GM18519 (cell line): ENCODE measurements around the gene CRYBA4.

Source experiments
- ATAC-seq: cut with Tn5 transposase; IDR thresholded peaks from one replicate; pipeline ENCODE4 v1.9.1; 2021; ENCODE audit warnings: mild to moderate bottlenecking, moderate library complexity; ENCODE audit not compliant: unreplicated experiment, low FRiP score

Gene CRYBA4

GRCh38 chr22:26620197-26620596 is 1.6 kb upstream of the CRYBA4 start:
- no peak for ATAC-seq

GRCh38 chr22:26623984-26624383 is 2.2 kb downstream of the CRYBA4 start:
- no peak for ATAC-seq

GRCh38 chr22:26624803-26625202 is 3.0 kb downstream of the CRYBA4 start:
- ATAC-seq = no peak

- ATAC-seq = no peak
These were observed 8.4 kb downstream of the CRYBA4 start for GRCh38 chr22:26629988-26630761.

DNA sequence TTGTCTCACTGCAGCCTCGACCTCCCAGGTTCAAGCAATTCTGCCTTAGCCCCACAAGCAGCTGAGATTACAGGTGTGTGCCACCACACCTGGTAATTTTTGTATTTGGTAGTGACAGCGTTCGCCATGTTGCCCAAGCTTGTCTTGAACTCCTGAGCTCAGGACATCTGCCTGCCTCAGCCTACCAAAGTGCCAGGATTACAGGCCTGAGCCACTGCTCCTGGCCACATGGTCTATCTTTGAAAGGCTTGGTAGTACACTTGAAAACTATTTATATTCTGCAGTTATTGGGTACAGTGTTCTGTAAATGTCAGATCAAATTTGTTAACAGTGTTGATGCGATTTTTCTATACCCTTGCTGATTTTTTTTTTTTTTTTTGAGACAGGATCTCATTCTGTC is 9.5 kb downstream of the CRYBA4 start:
- ATAC-seq = no peak

GRCh38 chr22:26632422-26633155 is 10.8 kb downstream of the CRYBA4 start:
- ATAC-seq = no peak

DNA sequence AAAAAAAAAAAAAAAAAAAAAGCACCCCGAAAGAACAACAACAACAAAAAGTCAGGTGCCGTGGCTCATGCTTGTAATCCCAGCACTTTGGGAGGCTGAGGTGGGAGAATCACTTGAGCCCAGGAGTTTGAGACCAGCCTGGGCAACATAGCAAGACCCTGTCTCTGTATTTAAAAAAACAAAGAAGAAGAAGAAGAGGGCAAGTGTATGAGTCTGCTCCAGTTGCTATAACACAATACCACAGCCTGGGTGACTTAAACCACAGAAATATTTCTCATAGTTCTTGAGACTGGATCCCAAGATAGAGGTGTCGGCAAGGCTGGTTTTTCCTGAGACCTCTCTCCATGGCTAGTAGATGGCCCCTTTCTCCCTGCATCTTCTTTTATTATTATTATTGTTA is 12.4 kb downstream of the CRYBA4 start:
- no peak for ATAC-seq

DNA sequence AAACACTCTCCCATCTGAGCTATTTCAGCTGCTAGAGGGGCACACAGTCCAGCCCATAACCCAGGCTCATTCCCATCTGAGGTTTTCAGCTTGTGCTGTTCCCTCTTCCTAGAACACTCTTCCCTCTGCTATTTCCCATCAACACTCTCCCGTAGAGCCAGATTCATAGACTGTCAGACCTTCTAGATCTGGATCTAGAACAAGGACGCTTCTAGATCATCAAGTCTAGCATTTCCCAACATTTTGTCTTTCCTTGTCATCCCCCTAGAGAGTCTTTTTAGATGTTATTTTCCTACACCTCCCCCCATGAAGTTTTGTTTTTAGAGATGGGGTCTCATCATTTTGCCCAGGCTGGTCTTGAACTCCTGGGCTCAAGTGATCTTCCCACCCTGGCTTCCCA is 13.4 kb downstream of the CRYBA4 start:
- ATAC-seq = no peak

DNA sequence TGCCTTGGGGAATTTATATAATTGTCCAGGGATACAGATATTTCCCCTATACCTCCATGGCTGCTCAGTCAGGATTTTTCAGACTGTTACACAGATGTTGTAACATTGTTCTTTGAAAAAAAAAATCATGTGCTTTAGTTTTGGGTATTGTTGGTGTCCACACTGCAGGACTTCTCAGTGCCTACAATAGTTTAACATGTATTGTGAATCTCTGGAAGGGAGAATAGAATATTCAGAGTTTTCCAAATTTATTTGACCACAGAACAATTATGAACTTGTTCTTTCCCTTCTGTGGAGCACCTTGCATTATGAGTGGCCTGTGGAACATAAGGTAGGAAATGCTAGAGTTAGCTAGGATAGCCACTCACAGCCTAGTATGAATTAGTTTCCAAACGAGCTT is 14.5 kb downstream of the CRYBA4 start:
- no peak for ATAC-seq

GRCh38 chr22:26642465-26643417 is 21.0 kb downstream of the CRYBA4 start:
- no peak for ATAC-seq

GRCh38 chr22:26643418-26644100 is 21.8 kb downstream of the CRYBA4 start:
- ATAC-seq = no peak

DNA sequence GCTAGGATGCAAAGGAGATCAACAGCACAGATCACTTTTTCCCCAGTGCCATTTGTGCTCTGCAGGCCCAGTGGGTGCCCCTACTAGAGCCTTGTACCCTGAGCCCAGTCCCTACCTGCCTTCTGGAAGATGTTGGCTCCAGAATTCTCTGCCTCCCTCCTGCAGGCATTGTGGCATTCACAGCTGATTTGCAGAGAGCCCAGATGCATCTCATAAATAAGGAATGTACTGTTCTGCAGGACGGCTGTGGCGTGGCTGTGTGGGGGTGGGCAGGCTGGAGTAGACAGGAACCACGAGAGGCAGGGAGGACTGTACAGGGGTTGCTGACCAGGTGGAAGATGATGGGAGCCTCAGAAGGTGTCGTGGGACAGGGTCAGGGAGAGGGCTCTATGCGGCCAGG is 24.4 kb downstream of the CRYBA4 start:
- ATAC-seq = no peak

DNA sequence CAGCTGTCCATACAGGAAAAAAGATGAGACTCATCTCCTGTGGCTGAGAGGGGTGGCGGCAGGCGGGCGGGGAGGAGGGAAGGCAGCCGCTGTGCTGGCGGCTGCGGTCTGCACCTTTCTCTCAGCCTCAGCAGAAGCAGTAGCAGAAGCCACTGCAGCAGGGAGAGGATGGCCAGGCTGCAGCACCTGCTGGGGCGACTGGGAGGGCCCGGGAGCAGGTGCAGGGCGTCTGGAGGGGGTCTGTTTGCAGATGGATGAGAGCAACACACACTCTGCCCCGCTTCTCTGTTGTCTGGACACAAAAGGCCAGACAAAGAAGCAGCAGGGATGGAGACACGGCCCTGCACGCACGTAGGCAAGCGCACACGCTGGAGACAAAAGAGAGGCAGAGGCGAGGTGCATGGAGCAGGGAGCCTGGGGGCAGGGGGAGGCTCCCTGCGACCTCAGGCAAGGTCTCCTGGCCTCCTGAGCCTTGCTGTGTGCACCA is 26.3 kb downstream of the CRYBA4 start:
- no peak for ATAC-seq

GRCh38 chr22:26648528-26649388 is 27.0 kb downstream of the CRYBA4 start:
- ATAC-seq = no peak

DNA sequence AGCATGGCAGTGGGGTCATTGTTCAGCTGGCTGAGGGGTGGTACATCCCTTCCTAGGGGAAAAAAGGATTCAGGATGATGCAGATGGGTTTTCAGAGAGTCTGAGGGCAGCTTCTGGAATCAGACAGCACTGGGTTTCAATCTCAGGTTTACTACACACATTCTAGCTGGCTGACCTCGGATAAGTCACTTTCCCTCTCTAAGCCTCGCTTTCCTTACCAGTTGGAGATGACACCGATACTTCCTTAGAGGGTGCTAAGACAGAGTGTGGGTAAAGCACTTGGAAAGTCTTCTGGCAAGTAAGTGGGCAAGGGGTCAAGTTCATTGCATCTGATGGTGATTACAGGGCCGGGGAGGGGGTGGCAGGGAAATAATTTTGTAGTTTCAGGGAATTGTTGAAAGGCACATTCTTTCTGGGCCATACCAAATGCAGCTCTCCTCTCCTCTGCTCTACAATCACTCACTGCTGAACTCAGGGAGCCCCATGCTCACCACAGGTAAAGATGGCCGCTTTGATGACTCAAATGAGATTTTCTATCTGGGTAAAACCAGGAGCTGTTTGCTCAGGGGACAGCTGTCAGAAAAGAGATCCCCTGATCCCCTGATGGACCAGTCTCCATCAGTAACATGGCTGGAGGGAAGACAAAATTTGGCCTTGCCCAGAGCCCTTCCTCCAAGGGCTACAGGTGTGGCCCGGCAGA is 29.1 kb downstream of the CRYBA4 start:
- no peak for ATAC-seq

DNA sequence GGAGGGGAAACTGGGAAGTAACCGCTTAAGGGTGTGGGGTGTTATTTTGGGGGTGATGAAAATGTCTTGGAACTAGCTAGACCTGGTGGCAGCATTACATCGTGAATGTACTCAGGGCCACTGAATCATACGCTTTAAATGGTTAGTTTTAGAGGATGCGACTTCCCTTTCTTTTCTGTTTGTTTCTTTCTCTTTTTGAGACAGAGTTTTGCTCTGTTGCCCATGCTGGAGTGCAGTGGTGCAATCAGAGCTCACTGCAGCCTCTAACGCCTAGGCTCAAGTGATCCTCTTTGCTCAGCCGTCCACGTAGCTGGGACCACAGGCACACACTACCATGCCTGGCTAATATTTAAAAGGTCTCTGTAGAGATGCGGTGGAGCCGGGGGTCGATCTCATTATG is 30.1 kb downstream of the CRYBA4 start:
- ATAC-seq = no peak

GRCh38 chr22:26656891-26657851 is 35.4 kb downstream of the CRYBA4 start, which contains the start of gene MIAT:
MIAT (plus strand) TSS chr22:26657588.
- ATAC-seq = no peak
